ENCODE results near the gene PER1. TPM values are rescaled to one million over a fixed set of nuclear protein-coding genes. Genes with fewer than 3 reads are reported as not detected.

Gene PER1, protein sequence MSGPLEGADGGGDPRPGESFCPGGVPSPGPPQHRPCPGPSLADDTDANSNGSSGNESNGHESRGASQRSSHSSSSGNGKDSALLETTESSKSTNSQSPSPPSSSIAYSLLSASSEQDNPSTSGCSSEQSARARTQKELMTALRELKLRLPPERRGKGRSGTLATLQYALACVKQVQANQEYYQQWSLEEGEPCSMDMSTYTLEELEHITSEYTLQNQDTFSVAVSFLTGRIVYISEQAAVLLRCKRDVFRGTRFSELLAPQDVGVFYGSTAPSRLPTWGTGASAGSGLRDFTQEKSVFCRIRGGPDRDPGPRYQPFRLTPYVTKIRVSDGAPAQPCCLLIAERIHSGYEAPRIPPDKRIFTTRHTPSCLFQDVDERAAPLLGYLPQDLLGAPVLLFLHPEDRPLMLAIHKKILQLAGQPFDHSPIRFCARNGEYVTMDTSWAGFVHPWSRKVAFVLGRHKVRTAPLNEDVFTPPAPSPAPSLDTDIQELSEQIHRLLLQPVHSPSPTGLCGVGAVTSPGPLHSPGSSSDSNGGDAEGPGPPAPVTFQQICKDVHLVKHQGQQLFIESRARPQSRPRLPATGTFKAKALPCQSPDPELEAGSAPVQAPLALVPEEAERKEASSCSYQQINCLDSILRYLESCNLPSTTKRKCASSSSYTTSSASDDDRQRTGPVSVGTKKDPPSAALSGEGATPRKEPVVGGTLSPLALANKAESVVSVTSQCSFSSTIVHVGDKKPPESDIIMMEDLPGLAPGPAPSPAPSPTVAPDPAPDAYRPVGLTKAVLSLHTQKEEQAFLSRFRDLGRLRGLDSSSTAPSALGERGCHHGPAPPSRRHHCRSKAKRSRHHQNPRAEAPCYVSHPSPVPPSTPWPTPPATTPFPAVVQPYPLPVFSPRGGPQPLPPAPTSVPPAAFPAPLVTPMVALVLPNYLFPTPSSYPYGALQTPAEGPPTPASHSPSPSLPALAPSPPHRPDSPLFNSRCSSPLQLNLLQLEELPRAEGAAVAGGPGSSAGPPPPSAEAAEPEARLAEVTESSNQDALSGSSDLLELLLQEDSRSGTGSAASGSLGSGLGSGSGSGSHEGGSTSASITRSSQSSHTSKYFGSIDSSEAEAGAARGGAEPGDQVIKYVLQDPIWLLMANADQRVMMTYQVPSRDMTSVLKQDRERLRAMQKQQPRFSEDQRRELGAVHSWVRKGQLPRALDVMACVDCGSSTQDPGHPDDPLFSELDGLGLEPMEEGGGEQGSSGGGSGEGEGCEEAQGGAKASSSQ (N-terminal part only)
- total RNA-seq = 3.0 and 3.4 TPM in 2 replicates

DNA sequence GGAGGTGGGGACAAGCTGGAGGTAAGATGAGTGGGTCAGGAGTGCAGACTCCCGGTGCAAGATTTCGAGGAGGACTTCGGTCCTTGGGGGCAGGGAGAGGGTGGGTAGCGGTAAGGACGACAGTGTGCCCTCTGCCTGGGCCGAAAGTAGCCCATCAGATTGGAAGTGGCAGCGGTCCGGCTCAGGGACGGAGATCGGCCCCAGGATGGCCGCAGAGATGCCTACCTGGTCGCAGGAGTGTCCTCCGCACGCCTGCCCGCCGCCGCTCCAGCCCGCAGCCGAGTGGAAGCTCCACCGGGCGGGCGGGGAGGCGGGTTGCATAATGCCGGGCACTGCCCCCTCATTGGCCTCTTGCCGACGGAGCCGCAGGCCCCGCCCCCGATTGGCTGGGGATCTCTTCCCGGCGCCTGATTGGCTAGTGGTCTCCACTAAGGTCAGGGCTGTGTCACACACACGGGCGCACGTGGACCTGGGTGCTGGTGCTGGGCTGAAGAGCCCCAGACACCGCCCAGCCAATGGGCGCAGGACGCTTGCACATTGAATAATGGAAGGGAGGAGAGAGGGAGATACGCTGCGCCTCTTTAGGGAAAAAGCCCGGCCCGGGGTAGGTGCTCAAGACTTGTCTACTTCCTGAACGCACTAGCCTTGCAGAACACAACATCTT lies at the start of gene PER1:
Gene PER1 (minus strand): TSS at position 293 of the 664 bp plus-strand sequence. CDS start 1,698 bp downstream, outside the sequence.

DNA sequence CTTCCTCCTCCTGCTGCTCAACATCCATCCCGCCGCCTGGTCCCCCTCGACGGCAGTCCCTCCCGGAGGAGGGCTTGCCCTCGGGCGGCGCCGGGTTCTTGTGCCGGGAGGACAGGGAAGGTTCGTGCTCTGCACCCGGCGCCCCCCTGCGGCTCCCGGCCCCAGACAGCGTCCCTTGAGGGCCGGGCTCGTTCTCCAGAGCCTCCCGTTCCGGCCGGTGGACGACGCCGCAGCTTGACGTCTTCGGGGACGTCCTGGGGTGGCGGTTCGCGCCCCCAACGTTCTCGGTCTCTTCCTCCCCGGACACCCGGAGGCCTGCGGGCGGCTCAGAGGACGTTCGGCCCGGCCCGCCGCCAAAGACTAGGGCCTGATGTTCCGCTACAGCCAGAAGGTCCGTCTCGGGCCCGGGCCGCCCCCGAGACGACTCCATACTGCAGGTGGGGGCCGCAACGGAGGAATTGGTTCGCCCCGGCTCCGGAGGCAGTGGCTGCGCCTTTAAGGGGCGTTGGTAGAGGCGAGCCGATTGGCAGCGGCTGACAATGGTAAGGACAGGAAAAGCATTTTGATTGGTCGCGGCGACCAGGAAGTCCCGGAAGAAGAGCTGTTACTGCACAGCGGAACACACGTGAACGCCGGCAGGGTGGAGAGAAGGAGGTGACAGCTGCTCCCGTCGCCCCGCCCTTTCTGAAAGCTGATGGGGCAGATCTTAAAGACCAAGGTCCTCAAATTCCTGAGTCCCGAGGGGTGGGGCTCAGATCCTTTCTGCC lies 37.7 kb upstream of the PER1 start, which contains the start of gene BORCS6:
Gene BORCS6 (minus strand): TSS at position 470 of the 767 bp plus-strand sequence. CDS start 40 bp downstream, at position 430.

DNA sequence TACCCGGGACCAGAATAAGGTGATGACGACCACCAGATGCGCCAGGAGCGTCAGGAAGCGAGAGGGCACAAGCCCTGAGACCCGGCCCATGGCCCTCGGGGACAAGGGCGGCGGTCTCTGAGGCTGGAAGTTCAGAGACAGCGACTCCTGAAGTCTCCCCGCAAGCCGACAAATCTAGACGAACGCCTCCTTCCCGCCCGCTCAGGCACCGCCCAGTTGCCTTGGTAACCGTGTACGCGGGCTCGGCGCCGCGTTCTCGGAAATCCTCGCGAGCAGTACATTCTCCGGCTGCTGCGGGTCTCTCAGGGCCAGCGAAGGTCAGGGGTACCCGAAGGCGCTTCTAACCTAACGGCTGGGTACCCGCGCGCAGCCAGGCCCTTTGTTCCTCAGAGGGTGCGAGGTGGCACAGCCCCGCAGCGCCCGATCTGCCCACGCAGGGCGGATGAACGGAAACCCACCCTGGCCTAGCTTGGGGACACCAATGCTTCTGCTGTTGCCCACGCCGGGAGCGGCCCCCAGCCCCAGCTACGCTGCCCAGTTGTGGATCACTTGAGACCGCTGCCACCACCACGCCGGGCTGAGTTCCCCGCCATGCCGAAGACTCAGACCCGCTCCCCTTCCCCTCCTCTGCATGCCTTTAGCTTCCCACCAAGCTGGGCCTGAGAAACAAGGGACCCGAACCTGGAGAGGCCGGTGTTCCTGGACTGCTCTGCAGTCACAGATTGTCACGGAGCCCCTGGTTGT lies 24.2 kb upstream of the PER1 start, which contains the start of gene TMEM107:
Gene TMEM107 (minus strand): TSS at position 184 of the 744 bp plus-strand sequence. CDS start 94 bp downstream, at position 90.

DNA sequence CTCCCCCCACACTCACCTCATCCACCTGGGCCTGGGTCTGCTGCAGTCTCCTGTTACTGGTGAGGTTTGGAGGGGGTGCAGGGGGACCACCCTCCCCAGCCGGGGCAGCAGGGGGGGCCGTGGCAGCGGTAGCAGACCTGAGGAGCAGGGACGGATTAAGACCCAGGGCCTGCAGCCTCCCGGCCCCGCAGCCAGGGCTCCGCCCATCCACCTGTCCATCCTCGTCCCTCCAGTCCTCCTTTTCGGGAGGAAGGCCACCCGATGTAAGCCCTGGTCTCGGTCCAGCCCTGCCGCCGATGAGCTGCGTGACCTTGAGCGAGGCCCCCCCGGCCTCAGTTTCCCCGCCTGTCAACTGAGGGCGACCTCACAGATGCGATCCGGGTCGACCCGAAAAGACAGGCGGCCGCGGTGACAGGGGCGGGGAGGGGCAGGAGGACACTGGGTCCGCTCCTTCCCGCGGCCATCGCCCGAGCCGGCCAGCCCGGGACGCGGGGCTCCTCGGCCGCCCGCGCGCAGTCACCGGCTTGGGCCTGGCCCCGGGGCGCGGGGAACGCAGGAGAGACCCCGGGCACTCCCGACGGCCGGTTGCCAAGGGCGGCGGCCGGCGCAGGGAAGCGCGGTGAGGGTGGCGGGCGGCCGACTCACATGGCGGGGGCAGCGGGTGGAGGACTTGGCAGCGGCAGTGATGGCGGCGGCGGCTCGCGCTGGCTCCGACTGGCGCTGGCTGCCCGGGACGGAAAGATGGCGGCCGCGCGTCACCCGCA lies 10.2 kb upstream of the PER1 start, which contains the start of gene VAMP2:
Gene VAMP2 (minus strand): TSS at position 716 of the 764 bp plus-strand sequence. CDS start 69 bp downstream, at position 647.

DNA sequence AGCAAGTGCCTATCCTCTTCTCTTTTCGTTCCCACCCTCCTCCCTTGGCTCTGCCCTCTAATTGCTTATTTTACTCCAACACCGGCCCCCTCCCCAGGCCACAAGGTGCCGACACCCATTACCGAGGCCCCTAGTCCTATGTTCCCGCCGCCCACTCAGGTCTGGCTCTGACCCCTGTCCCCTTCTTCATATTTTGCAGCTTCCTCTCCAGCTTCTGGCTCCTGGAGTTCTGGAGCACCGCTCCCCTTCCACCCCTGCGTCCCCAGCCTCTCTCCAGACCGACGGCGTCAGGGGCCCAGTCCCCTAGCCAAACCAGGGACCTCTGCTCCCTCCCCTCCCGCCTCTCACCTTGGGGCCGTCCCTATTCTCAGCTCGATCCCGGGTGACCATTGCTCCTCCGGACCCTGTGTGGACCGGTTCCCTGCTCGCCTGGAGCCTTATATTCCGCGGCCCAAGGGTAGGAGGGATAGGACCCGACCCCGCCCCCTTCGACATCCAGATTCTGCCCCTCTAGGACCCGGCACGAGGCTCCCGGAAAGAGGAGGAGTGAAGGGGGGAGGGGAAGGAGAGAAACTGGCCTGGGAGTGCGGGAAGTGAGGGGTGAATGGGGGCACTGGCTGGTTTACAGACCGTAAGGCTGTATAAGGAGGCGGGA lies 28.4 kb downstream of the PER1 start, which contains the start of gene HES7:
Gene HES7 (minus strand): TSS at position 412 of the 655 bp plus-strand sequence. CDS start 22 bp downstream, at position 390.

DNA sequence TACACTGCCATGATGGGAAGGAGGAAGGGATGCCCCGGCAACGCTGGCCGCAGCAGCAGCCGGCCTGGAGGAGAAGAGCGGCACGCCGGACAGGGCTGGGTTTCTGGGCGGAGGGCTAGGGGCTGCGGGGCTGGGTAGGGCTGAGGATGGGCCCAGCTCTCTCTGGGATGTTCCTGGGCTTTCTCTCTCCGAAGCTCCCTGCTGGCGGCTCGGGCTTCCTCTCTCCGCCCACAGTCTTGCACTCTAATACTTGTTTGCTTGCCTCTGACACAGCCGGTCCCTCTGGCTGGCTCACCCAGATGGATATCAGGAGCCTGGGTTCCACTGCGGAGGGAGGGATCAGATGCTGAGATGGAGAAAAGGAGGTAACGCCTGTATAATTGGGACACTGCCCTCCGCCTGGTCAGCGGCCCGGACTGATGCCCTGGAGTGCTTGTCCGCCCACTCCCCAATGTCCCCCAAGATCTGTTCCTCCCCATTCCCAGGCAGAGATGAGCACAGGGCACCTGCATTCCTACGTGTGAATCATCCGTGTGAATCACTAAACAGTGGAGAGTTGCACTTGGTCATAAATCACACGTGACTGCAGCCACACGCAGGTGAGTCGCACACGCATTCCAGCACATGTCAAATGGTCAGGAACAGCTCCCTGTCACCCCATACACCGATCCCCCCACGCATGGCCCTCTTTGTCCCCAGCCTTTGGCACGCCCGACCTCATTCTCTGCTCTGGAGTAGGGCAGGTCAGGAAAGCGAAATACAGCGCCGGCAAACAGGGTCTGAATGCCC lies 34.0 kb downstream of the PER1 start, which contains the start of gene ALOXE3:
Gene ALOXE3 (minus strand): TSS at position 535 of the 789 bp plus-strand sequence. CDS start 524 bp downstream, at position 11.

Other genes starting within 250 kb of the PER1 start
- 1.7 and 2.0 TPM in 2 replicates for gene RNF227, start 236.1 kb downstream of the PER1 start, total RNA-seq
- 0.26 and 0.47 TPM in 2 replicates for gene KCNAB3, start 222.5 kb downstream of the PER1 start, total RNA-seq
- 62.2 and 66.2 TPM in 2 replicates for gene TRAPPC1, start 220.5 kb downstream of the PER1 start, total RNA-seq
- gene CNTROB, start 220.2 kb downstream of the PER1 start, total RNA-seq = 17.0 and 21.2 TPM in 2 replicates
- under 0.01 and 0.09 TPM in 2 replicates for gene GUCY2D, start 149.8 kb downstream of the PER1 start, total RNA-seq
- gene ALOX15B, start 113.3 kb downstream of the PER1 start, total RNA-seq = not detected in 2 replicates
- not detected in 2 replicates for gene ALOX12B, start 64.7 kb downstream of the PER1 start, total RNA-seq
- under 0.01 TPM in 1 of 2 replicates, not detected in the other for gene ALOXE3, start 33.9 kb downstream of the PER1 start, total RNA-seq
- not detected in 2 replicates for gene HES7, start 28.3 kb downstream of the PER1 start, total RNA-seq
- gene VAMP2, start 10.5 kb upstream of the PER1 start, total RNA-seq = 3.2 and 3.5 TPM in 2 replicates
- 18.9 and 33.4 TPM in 2 replicates for gene TMEM107, start 24.0 kb upstream of the PER1 start, total RNA-seq
- gene BORCS6, start 37.8 kb upstream of the PER1 start, total RNA-seq = 5.3 and 6.8 TPM in 2 replicates
- 0.52 and 3.9 TPM in 2 replicates for gene AURKB, start 58.2 kb upstream of the PER1 start, total RNA-seq
- gene CTC1, start 95.7 kb upstream of the PER1 start, total RNA-seq = 2.0 and 2.8 TPM in 2 replicates
- 7.1 and 8.8 TPM in 2 replicates for gene PFAS, start 96.9 kb upstream of the PER1 start, total RNA-seq
- 7.6 and 9.9 TPM in 2 replicates for gene RANGRF, start 136.3 kb upstream of the PER1 start, total RNA-seq
- 1.3 and 1.6 TPM in 2 replicates for gene SLC25A35, start 143.0 kb upstream of the PER1 start, total RNA-seq
- gene ARHGEF15, start 157.8 kb upstream of the PER1 start, total RNA-seq = 0.09 TPM in 1 of 2 replicates, not detected in the other
- gene ODF4, start 187.4 kb upstream of the PER1 start, total RNA-seq = not detected in 2 replicates
- 3,512 and 6,339 TPM in 2 replicates for gene RPL26, start 230.8 kb upstream of the PER1 start, total RNA-seq
- gene RNF222, start 245.4 kb upstream of the PER1 start, total RNA-seq = not detected in 2 replicates